ENCODE data around the gene B4GALNT1.

- TF ChIP-seq CTCF (IDR thresholded peaks at IDR 0.05) = no peak
- no peak for TF ChIP-seq POLR2A (IDR thresholded peaks at IDR 0.05)
These were observed 54.8 kb downstream of the B4GALNT1 start for GRCh38 chr12:57577981-57578758.
